GM06990 (cell line): Measurements from ENCODE around the gene RPGR.

Experiments used
- DNase-seq: peaks from one replicate; pipeline ENCODE4 v3.0.0-alpha.2; 2011; ENCODE audit not compliant: insufficient read length; ENCODE audit errors: extremely low read depth
- H3K27me3 ChIP-seq: replicated peaks from 2 replicates; pipeline ENCODE4 v1.6.0; 2011; ENCODE audit warnings: low read length; ENCODE audit not compliant: control insufficient read depth, insufficient read depth
- H3K36me3 ChIP-seq: 2 replicates; pipeline ENCODE4 v1.5.1; 2011; ENCODE audit warnings: low read length; ENCODE audit not compliant: control insufficient read depth, insufficient read depth
- H3K4me3 ChIP-seq: replicated peaks from 2 replicates; pipeline ENCODE4 v1.5.1; 2011; ENCODE audit warnings: low read depth, mild to moderate bottlenecking, control low read depth, low read length
- CTCF ChIP-seq: IDR thresholded peaks from 2 replicates; pipeline ENCODE4 v1.5.1; 2011; ENCODE audit warnings: low read length, control low read depth, mild to moderate bottlenecking, inconsistent platforms; ENCODE audit not compliant: insufficient read depth, poor library complexity, severe bottlenecking

Gene RPGR

GRCh38 chrX:38279188-38279587 lies 48.1 kb downstream of the RPGR start:
- no peaks in the 10 kb centered on the region for H3K27me3 ChIP-seq
- no peak overlapping the region for H3K4me3 ChIP-seq
- no peak for TF ChIP-seq CTCF
- DNase-seq: no peak
- no peaks in the 10 kb centered on the region for H3K36me3 ChIP-seq

- H3K4me3 ChIP-seq: no peak overlapping the region
- H3K27me3 ChIP-seq: no peaks in the 10 kb centered on the region
- DNase-seq: no peak
- no peaks in the 10 kb centered on the region for H3K36me3 ChIP-seq
- no peak for TF ChIP-seq CTCF
These were observed 48.6 kb downstream of the RPGR start for GRCh38 chrX:38278682-38279081.

- no peak for TF ChIP-seq CTCF
- H3K36me3 ChIP-seq: no peaks in the 10 kb centered on the region
- DNase-seq: no peak
- H3K27me3 ChIP-seq: no peaks in the 10 kb centered on the region
- no peak overlapping the region for H3K4me3 ChIP-seq
These were observed 49.5 kb downstream of the RPGR start for GRCh38 chrX:38277802-38278201.

GRCh38 chrX:38277136-38277535 lies 50.2 kb downstream of the RPGR start:
- Histone ChIP-seq H3K4me3 (no peak overlapping the region), H3K36me3 (no peaks in the 10 kb centered on the region), H3K27me3 (no peaks in the 10 kb centered on the region)
- no peak for DNase-seq
- TF ChIP-seq CTCF: no peak

- H3K36me3 ChIP-seq: no peaks in the 10 kb centered on the region
- H3K27me3 ChIP-seq: no peaks in the 10 kb centered on the region
- no peak for DNase-seq
- H3K4me3 ChIP-seq: no peak overlapping the region
- TF ChIP-seq CTCF: no peak
These were observed 51.2 kb downstream of the RPGR start for GRCh38 chrX:38276089-38276488.

- no peaks in the 10 kb centered on the region for H3K27me3 ChIP-seq
- TF ChIP-seq CTCF: no peak
- no peak for DNase-seq
- H3K36me3 ChIP-seq: no peaks in the 10 kb centered on the region
- no peak overlapping the region for H3K4me3 ChIP-seq
These were observed 51.7 kb downstream of the RPGR start for GRCh38 chrX:38275615-38276014.
